GM20000 (cell line): Measurements from ENCODE around the gene SIRT7.

Experiments used
- DNase-seq: peaks from one replicate; pipeline ENCODE4 v3.0.0; 2012; ENCODE audit warnings: low spot score
- CTCF ChIP-seq: IDR thresholded peaks from 2 replicates; pipeline ENCODE4 v1.5.1; 2012; ENCODE audit warnings: mild to moderate bottlenecking, control low read depth; ENCODE audit errors: extremely low read depth, missing control alignments

The SIRT7 gene

GRCh38 chr17:81961521-81962498, 43.8 kb upstream of the SIRT7 start:
- TF ChIP-seq CTCF = no peak
- DNase-seq = no peak

GRCh38 chr17:81961087-81961511, 43.1 kb upstream of the SIRT7 start, which contains the start of gene NOTUM:
Gene NOTUM (minus strand): TSS chr17:81961187. CDS start chr17:81960909, 278 bp downstream.
- DNase-seq = no peak
- no peak for TF ChIP-seq CTCF

GRCh38 chr17:81960130-81960958, 42.4 kb upstream of the SIRT7 start:
- TF ChIP-seq CTCF = no peak
- no peak for DNase-seq

DNA sequence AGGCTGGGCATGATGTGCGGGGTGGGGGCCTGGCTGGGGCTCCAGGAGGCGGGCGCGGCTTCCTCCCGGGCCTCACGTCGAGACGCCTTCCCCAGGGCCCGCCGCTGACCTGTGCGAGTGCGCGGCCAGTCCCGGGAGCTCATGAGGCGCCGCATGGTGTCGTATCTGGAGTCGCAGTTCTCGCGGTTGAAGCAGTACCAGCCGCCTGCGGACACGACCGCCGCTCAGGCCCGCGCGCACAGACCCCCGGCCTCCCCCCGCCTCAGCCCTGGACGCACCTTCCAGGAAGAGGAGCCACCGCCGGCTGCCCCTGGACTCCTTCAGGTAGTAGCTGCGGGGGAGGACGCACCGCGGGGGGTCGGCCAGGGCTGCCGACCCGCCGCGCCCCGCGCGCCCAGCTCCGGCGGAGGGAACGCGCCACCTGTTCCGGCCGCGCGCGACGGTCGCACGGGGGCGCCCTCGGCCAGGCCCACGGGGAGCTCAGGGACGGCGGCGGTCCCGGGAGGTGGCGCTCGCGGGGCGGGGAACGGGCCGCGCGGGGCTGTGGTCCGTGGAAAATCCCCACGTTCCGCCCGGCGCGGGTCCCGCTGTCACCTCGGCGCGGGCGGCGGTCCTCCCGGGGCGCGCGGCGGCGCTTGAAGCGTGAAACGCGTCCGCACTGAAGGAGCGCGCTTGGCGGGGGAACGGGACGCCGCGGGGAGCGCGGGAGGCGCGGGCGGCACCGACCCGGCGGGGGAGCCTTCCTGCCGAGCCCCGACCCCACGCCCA, 41.6 kb upstream of the SIRT7 start:
- peak; percentile 100 for TF ChIP-seq CTCF
- DNase-seq = peak; percentile 96

DNA sequence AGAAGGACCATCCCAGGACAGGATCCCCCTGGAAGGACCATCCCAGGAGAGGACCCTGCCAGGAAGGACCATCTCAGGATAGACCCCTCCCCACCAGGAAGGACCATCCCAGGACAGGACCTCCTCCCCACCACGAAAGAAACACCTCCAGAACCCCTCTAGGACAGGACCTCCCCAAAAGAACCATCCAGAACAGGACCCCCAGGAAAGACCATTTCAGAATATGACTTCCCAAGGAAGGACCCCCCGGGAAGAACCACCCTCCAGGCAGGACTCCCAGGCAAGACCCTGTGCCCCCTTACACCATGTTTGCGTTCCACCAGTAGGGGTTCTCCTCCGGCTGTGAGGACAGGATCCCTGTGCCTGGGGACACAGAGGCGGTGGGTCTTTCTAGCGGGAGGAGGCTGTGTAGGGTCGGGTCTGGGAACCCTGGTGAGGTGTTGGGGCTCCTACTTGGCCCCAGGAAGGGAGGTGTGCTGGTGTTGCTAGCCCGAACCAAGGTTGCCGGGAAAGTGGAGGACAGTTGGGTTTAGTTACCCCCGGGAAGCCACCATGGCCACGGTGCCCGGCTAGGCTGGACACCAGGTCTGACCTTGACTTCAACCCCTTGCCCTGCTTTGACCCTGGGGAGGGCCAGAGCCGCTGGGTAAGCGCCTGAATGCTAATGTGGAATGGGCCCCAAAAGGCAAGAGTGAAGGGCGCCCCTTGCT, 40.8 kb upstream of the SIRT7 start:
- no peak for TF ChIP-seq CTCF
- DNase-seq = no peak

GRCh38 chr17:81957691-81958432, 39.9 kb upstream of the SIRT7 start:
- no peak for TF ChIP-seq CTCF

More at GRCh38 chr17:81957691-81958432, 39.9 kb upstream of the SIRT7 start:
- no peak for DNase-seq
